Measurements from ENCODE around the gene ZNF234. TPM values are rescaled to one million over a fixed set of nuclear protein-coding genes. Genes with fewer than 3 reads are reported as not detected.

The ZNF234 gene
- total RNA-seq, 2 experiments from 2014 or later, result not detected

DNA sequence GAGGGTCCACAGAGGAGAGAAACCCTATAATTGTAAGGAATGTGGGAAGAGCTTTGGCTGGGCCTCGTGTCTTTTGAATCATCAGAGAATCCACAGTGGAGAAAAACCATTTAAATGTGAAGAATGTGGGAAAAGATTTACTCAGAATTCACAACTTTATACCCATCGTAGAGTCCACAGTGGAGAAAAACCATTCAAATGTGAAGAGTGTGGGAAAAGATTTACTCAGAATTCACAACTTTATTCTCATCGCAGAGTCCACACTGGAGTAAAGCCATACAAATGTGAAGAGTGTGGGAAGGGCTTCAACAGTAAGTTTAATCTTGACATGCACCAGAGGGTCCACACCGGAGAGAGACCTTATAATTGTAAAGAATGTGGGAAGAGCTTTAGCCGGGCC lies 9.4 kb upstream of the ZNF234 start:
- intact Hi-C loops (cut with micrococcal nuclease; ENCODE audit: unreplicated experiment), result no loop called here
- no TSS peak for BruUV-seq (replicated peaks)
- Histone ChIP-seq H3K4me2 (ENCODE audit: low read length) (no peak overlapping the region), H3K4me3 (ENCODE audit: low read depth, low read length, poor library complexity, severe bottlenecking) (no peak overlapping the region), H3K79me2 (ENCODE audit: insufficient read depth, low read depth, low read length) (no peaks in the 10 kb centered on the region), H3K27ac (ENCODE audit: low read depth, low read length, poor library complexity, severe bottlenecking) (no peak overlapping the region), H3K36me3 (ENCODE audit: insufficient read depth, low read length) (peaks cover 26% of the 10 kb centered on the region), H2AFZ (ENCODE audit: low read length) (no peak overlapping the region), H3K9me3 (ENCODE audit: low read length) (no peaks in the 10 kb centered on the region), H4K20me1 (ENCODE audit: insufficient read depth, low read length) (no peaks in the 10 kb centered on the region), H3K4me1 (ENCODE audit: insufficient read depth, low read length, poor library complexity, severe bottlenecking) (no peaks in the 10 kb centered on the region), H3K9me2 (ENCODE audit: insufficient read depth, low read length) (no peaks in the 10 kb centered on the region)
- CTCF ChIA-PET (ENCODE audit: unreplicated experiment), result no interaction called here
- no peak for TF ChIP-seq EZH2phosphoT487 (IDR thresholded peaks at IDR 0.05; ENCODE audit: borderline replicate concordance, low read depth, low read length)
- TF ChIP-seq, protein P1, sequence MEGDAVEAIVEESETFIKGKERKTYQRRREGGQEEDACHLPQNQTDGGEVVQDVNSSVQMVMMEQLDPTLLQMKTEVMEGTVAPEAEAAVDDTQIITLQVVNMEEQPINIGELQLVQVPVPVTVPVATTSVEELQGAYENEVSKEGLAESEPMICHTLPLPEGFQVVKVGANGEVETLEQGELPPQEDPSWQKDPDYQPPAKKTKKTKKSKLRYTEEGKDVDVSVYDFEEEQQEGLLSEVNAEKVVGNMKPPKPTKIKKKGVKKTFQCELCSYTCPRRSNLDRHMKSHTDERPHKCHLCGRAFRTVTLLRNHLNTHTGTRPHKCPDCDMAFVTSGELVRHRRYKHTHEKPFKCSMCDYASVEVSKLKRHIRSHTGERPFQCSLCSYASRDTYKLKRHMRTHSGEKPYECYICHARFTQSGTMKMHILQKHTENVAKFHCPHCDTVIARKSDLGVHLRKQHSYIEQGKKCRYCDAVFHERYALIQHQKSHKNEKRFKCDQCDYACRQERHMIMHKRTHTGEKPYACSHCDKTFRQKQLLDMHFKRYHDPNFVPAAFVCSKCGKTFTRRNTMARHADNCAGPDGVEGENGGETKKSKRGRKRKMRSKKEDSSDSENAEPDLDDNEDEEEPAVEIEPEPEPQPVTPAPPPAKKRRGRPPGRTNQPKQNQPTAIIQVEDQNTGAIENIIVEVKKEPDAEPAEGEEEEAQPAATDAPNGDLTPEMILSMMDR (conservative IDR thresholded peaks at IDR 0.05; ENCODE audit: low read length), result no peak
- POLR2A ChIA-PET, result interaction anchor here (0.6 kb wide), 1 partner anchor 33 kb away, joined by 4 read pairs; no protein-coding TSS in a partner anchor
- DNase-seq (ENCODE audit: low spot score), result no peak

DNA sequence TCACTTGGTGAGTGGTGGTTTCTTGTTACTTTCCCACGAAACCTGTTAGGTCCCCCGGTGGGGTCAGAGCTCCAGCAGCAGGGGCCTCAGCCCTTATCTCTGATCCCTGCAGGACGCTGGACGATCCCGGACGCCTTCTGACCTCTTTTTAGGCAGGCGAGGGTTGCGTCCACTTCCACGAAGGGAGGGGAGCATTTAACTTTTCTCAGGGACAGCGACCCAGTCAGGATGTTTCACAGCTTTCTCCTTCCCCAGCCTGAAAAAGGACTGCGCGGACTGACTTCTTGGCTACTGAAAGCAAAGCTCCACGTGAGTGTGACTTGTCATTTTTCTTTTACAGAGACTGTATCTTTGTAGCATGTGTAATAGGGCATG lies 692 bp downstream of the ZNF234 start:
- Histone ChIP-seq H3K27ac (ENCODE audit: low read depth, low read length, poor library complexity, severe bottlenecking) (no peak overlapping the region), H3K79me2 (ENCODE audit: insufficient read depth, low read depth, low read length) (no peaks in the 10 kb centered on the region), H3K4me1 (ENCODE audit: insufficient read depth, low read length, poor library complexity, severe bottlenecking) (no peaks in the 10 kb centered on the region), H4K20me1 (ENCODE audit: insufficient read depth, low read length) (no peaks in the 10 kb centered on the region), H3K9me2 (ENCODE audit: insufficient read depth, low read length) (no peaks in the 10 kb centered on the region), H3K4me2 (ENCODE audit: low read length) (no peak overlapping the region), H2AFZ (ENCODE audit: low read length) (no peak overlapping the region), H3K4me3 (ENCODE audit: low read depth, low read length, poor library complexity, severe bottlenecking) (no peak overlapping the region), H3K36me3 (ENCODE audit: insufficient read depth, low read length) (no peaks in the 10 kb centered on the region), H3K9me3 (ENCODE audit: low read length) (no peaks in the 10 kb centered on the region)
- BruUV-seq (replicated peaks), result no TSS peak
- TF ChIP-seq, protein P1 (conservative IDR thresholded peaks at IDR 0.05; ENCODE audit: low read length), result no peak
- no peak for TF ChIP-seq EZH2phosphoT487 (IDR thresholded peaks at IDR 0.05; ENCODE audit: borderline replicate concordance, low read depth, low read length)
- POLR2A ChIA-PET, result no interaction called here
- no peak for DNase-seq (ENCODE audit: low spot score)
- intact Hi-C loops (cut with micrococcal nuclease; ENCODE audit: unreplicated experiment), result no loop called here
- CTCF ChIA-PET (ENCODE audit: unreplicated experiment), result no interaction called here

DNA sequence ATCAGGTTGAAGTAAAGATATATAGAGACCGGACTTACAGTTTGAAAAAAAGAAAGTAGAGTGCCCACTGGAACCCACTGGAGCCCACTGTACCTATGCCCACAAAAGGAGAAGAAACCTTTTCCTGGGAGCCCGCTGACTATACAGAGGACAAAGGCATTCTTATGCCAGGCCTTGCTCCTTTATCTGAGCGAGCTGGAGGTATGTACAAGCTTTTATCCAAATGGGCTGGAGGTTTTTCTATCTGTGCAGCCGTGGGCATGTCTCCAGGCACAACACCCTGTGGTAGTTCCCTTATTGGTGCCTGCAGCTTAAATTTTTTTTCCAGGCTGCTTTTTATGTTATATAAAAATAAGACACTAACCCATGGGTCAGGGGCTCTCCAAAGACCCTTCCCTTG lies 8.4 kb downstream of the ZNF234 start:
- ChIA-PET CTCF (ENCODE audit: unreplicated experiment) (no interaction called here), POLR2A (no interaction called here)
- H3K36me3 ChIP-seq (ENCODE audit: insufficient read depth, low read length), result no peaks in the 10 kb centered on the region

More for the DNA sequence above, 8.4 kb downstream of the ZNF234 start:
- TF ChIP-seq, protein P1 (conservative IDR thresholded peaks at IDR 0.05; ENCODE audit: low read length), result no peak
- TF ChIP-seq EZH2phosphoT487 (IDR thresholded peaks at IDR 0.05; ENCODE audit: borderline replicate concordance, low read depth, low read length), result no peak
- intact Hi-C loops (cut with micrococcal nuclease; ENCODE audit: unreplicated experiment), result no loop called here
- Histone ChIP-seq H4K20me1 (ENCODE audit: insufficient read depth, low read length) (no peaks in the 10 kb centered on the region), H2AFZ (ENCODE audit: low read length) (no peak overlapping the region), H3K9me3 (ENCODE audit: low read length) (no peaks in the 10 kb centered on the region), H3K4me3 (ENCODE audit: low read depth, low read length, poor library complexity, severe bottlenecking) (no peak overlapping the region), H3K4me2 (ENCODE audit: low read length) (no peak overlapping the region), H3K9me2 (ENCODE audit: insufficient read depth, low read length) (no peaks in the 10 kb centered on the region), H3K27ac (ENCODE audit: low read depth, low read length, poor library complexity, severe bottlenecking) (no peak overlapping the region), H3K4me1 (ENCODE audit: insufficient read depth, low read length, poor library complexity, severe bottlenecking) (no peaks in the 10 kb centered on the region), H3K79me2 (ENCODE audit: insufficient read depth, low read depth, low read length) (no peaks in the 10 kb centered on the region)
- DNase-seq (ENCODE audit: low spot score), result no peak
- BruUV-seq (replicated peaks), result no TSS peak

All from OCI-LY7 (cell line).